ENCODE results near the gene CATSPER1. TPM values are rescaled to one million over a fixed set of nuclear protein-coding genes. Genes with fewer than 3 reads are reported as not detected.

The CATSPER1 gene
- total and polyA plus RNA-seq, 2 donors (not counting 3 experiments of a cell fraction or from before 2014, with no cell fraction given), result 0.68 to 1.0 TPM

- dilution Hi-C loops (cut with MboI; ENCODE audit: extremely low pct_ligation_motif_present, low sequenced_read_pairs) (no loop called here), intact Hi-C loops (cut with micrococcal nuclease) (no loop called here)
- TF ChIP-seq POLR2AphosphoS5 (IDR thresholded peaks at IDR 0.05; ENCODE audit: insufficient read depth, low read depth, low read length) (peak; percentile 25), POLR2A (IDR thresholded peaks at IDR 0.05; ENCODE audit: low read depth, low read length) (peak; percentile 21), EZH2 (IDR thresholded peaks at IDR 0.05; ENCODE audit: borderline replicate concordance, low read depth, low read length, severe bottlenecking) (no peak)
- Histone ChIP-seq H3K4me1 (ENCODE audit: control insufficient read depth, extremely low read depth, insufficient read depth, low read length) (no peaks in the 10 kb centered on the region), H3K9me1 (replicated peaks; ENCODE audit: control insufficient read depth, extremely low read depth, insufficient read depth, low read length) (no peaks in the 10 kb centered on the region), H4K20me1 (replicated peaks; ENCODE audit: control insufficient read depth, extremely low read depth, insufficient read depth, low read length) (no peaks in the 10 kb centered on the region), H3K27me3 (ENCODE audit: control insufficient read depth in 2 of 2, insufficient read depth in 2 of 2, low read length in 2 of 2) (no peaks in the 10 kb centered on the region), H3K9me3 (replicated peaks; ENCODE audit: control insufficient read depth, insufficient read depth, low read length) (no peaks in the 10 kb centered on the region), H3K27ac (ENCODE audit: insufficient read depth, low read depth, low read length) (no peak overlapping the region), H3K4me2 (ENCODE audit: insufficient read depth, low read length) (no peak overlapping the region), H3K79me2 (ENCODE audit: control insufficient read depth, insufficient read depth, low read length) (no peaks in the 10 kb centered on the region), H2AFZ (ENCODE audit: low read depth, low read length) (no peak overlapping the region), H3K9ac (replicated peaks; ENCODE audit: extremely low read depth, insufficient read depth, low read length) (no peak overlapping the region), H3K4me3 (replicated peaks in 1 of 3; ENCODE audit: insufficient read depth in 1 of 3, low read depth in 1 of 3, low read length in 3 of 3) (no peak overlapping the region), H3K36me3 (ENCODE audit: control insufficient read depth in 2 of 2, extremely low read depth in 1 of 2, insufficient read depth in 2 of 2, low read length in 2 of 2) (peaks cover 0 to 31% of the 10 kb centered on the region in 2 experiments)
- CTCF ChIA-PET, result interaction anchor here (0.7 to 1.6 kb wide), 3 partner anchors 9 to 96 kb away, joined by 3 to 5 read pairs (median 3); no protein-coding TSS in a partner anchor
- DNase-seq (ENCODE audit: low read depth, low spot score), result no peak
- no peak for FAIRE-seq
- POLR2A ChIA-PET, result no interaction called here
- no TSS peak for BruUV-seq (replicated peaks)
Observed at GRCh38 chr11:65981101-65981740, 45.1 kb downstream of the CATSPER1 start.

- FAIRE-seq, result no peak
- no peaks in the 10 kb centered on the region for H3K27me3 ChIP-seq (ENCODE audit: control insufficient read depth in 2 of 2, insufficient read depth in 2 of 2, low read length in 2 of 2)
- intact Hi-C loops (cut with micrococcal nuclease), result no loop called here
- H3K9me1 ChIP-seq (replicated peaks; ENCODE audit: control insufficient read depth, extremely low read depth, insufficient read depth, low read length), result no peaks in the 10 kb centered on the region
- ChIA-PET CTCF (interaction anchor here (0.6 to 1.4 kb wide), 4 partner anchors 9 to 388 kb away, joined by 3 to 8 read pairs (median 4); partner anchors contain the start of gene FIBP), POLR2A (no interaction called here)
- no peak overlapping the region for H2AFZ ChIP-seq (ENCODE audit: low read depth, low read length)
- peaks cover 0 to 34% of the 10 kb centered on the region in 2 experiments for H3K36me3 ChIP-seq (ENCODE audit: control insufficient read depth in 2 of 2, extremely low read depth in 1 of 2, insufficient read depth in 2 of 2, low read length in 2 of 2)
- DNase-seq (ENCODE audit: low read depth, low spot score), result no peak
- TF ChIP-seq, protein P1, sequence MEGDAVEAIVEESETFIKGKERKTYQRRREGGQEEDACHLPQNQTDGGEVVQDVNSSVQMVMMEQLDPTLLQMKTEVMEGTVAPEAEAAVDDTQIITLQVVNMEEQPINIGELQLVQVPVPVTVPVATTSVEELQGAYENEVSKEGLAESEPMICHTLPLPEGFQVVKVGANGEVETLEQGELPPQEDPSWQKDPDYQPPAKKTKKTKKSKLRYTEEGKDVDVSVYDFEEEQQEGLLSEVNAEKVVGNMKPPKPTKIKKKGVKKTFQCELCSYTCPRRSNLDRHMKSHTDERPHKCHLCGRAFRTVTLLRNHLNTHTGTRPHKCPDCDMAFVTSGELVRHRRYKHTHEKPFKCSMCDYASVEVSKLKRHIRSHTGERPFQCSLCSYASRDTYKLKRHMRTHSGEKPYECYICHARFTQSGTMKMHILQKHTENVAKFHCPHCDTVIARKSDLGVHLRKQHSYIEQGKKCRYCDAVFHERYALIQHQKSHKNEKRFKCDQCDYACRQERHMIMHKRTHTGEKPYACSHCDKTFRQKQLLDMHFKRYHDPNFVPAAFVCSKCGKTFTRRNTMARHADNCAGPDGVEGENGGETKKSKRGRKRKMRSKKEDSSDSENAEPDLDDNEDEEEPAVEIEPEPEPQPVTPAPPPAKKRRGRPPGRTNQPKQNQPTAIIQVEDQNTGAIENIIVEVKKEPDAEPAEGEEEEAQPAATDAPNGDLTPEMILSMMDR (IDR thresholded peaks at IDR 0.05; ENCODE audit: extremely low read depth in 1 of 2, insufficient read depth in 1 of 2, low read depth in 1 of 2, low read length in 2 of 2), result no peak
- TF ChIP-seq MAX (IDR thresholded peaks at IDR 0.05; ENCODE audit: insufficient read depth, insufficient read length) (no peak), POLR2AphosphoS5 (IDR thresholded peaks at IDR 0.05; ENCODE audit: insufficient read depth, low read depth, low read length) (no peak)
- no peak overlapping the region for H3K9ac ChIP-seq (replicated peaks; ENCODE audit: extremely low read depth, insufficient read depth, low read length)
- H4K20me1 ChIP-seq (replicated peaks; ENCODE audit: control insufficient read depth, extremely low read depth, insufficient read depth, low read length), result no peaks in the 10 kb centered on the region
- H3K9me3 ChIP-seq (replicated peaks; ENCODE audit: control insufficient read depth, insufficient read depth, low read length), result no peaks in the 10 kb centered on the region
- no peaks in the 10 kb centered on the region for H3K4me1 ChIP-seq (ENCODE audit: control insufficient read depth, extremely low read depth, insufficient read depth, low read length)
- H3K27ac ChIP-seq (ENCODE audit: insufficient read depth, low read depth, low read length), result no peak overlapping the region
- dilution Hi-C loops (cut with MboI; ENCODE audit: extremely low pct_ligation_motif_present, low sequenced_read_pairs), result no loop called here
- H3K79me2 ChIP-seq (ENCODE audit: control insufficient read depth, insufficient read depth, low read length), result no peaks in the 10 kb centered on the region
- H3K4me2 ChIP-seq (ENCODE audit: insufficient read depth, low read length), result no peak overlapping the region
- no peak overlapping the region for H3K4me3 ChIP-seq (replicated peaks in 1 of 3; ENCODE audit: insufficient read depth in 1 of 3, low read depth in 1 of 3, low read length in 3 of 3)
- BruUV-seq (replicated peaks), result no TSS peak
Observed at GRCh38 chr11:65979261-65979759, 47.0 kb downstream of the CATSPER1 start.

Data from endothelial cell of umbilical vein (primary cell).